GM12878 (cell line): ENCODE measurements around the gene SUGP2. TPM values are rescaled to one million over a fixed set of nuclear protein-coding genes. Genes with fewer than 3 reads are reported as not detected.

Experiments used
- ATAC-seq: fragments of 200-7000 bp; cut with Tn5 transposase; 3 replicates; pipeline ENCODE4 v1.9.1; 2020; ENCODE audit warnings: mild to moderate bottlenecking, moderate library complexity
- BruUV-seq: library from RNA; stranded (reverse); fragments of 400-500 nt; replicated peaks from 2 replicates; lab custom pipeline; 2021; lab: Mats Ljungman, UMichigan
- CTCF ChIA-PET: fragments of 300-600 bp; sonication (Branson Sonifier 250); formaldehyde crosslinking; extraction: SDS; loops from one replicate; lab custom pipeline; 2021; ENCODE audit warnings: inconsistent platforms; lab: Yijun Ruan, JAX
- POLR2A ChIA-PET: fragments of 350-600 bp; formaldehyde crosslinking; extraction: SDS; loops from one replicate; lab custom pipeline; 2021; ENCODE audit warnings: inconsistent platforms; lab: Charles Lee
- RAD21 ChIA-PET: fragments of 300-600 bp; sonication (Branson Sonifier 250); formaldehyde crosslinking; loops from one replicate; lab custom pipeline; 2023; ENCODE audit warnings: antibody characterized with exemption; ENCODE audit not compliant: unreplicated experiment; lab: Charles Lee
- SMC1A ChIA-PET: fragments of 300-600 bp; sonication (Branson Sonifier 250); formaldehyde crosslinking; loops from one replicate; lab custom pipeline; 2023; ENCODE audit not compliant: unreplicated experiment, uncharacterized antibody; lab: Charles Lee
- DNase-seq: peaks from one replicate; pipeline ENCODE4 v3.0.0-alpha.2; 2011; ENCODE audit warnings: low read depth, low spot score
- FAIRE-seq: peaks from 3 replicates; lab custom pipeline; 2011; peaks lifted over from hg19 to GRCh38; lab: Jason Lieb, UNC
- H2AFZ ChIP-seq: 2 replicates; pipeline ENCODE4 v1.6.0; 2011; ENCODE audit warnings: low read depth, low read length, control low read depth; ENCODE audit not compliant: control insufficient read depth
- H3K27ac ChIP-seq: 2 replicates; pipeline ENCODE4 v1.5.1; 2011; ENCODE audit warnings: control low read depth; ENCODE audit not compliant: control insufficient read depth, insufficient read depth
- H3K27me3 ChIP-seq, 2 experiments: replicated peaks in 1 of 2; 2 replicates each; pipeline versions ENCODE4 v1.6.0 to v1.6.1; 2011; ENCODE audit warnings: low read length in 1 of 2; ENCODE audit not compliant: control insufficient read depth in 2 of 2, insufficient read depth in 2 of 2
- H3K36me3 ChIP-seq, 2 experiments: 2 replicates each; pipeline ENCODE4 v1.5.1; 2011; ENCODE audit warnings: low read length in 1 of 2; ENCODE audit not compliant: control insufficient read depth in 2 of 2, insufficient read depth in 2 of 2
- H3K4me1 ChIP-seq: 2 replicates; pipeline ENCODE4 v1.6.1; 2011; ENCODE audit warnings: mild to moderate bottlenecking, low read length, moderate library complexity, mixed read lengths; ENCODE audit not compliant: control insufficient read depth, insufficient read depth
- H3K4me2 ChIP-seq: 2 replicates; pipeline ENCODE4 v1.6.0; 2011; ENCODE audit warnings: control low read depth; ENCODE audit not compliant: control insufficient read depth, insufficient read depth
- H3K4me3 ChIP-seq: fragments of 200-600 bp; sonication (generic); 2 replicates; pipeline ENCODE4 v1.5.1; 2016
- H3K79me2 ChIP-seq: 2 replicates; pipeline ENCODE4 v1.6.0; 2011; ENCODE audit warnings: low read length; ENCODE audit not compliant: control insufficient read depth, insufficient read depth
- H3K9ac ChIP-seq: 2 replicates; pipeline ENCODE4 v1.8.0; 2011; ENCODE audit warnings: low read length, control low read depth, mixed read lengths; ENCODE audit not compliant: control insufficient read depth, insufficient read depth
- H3K9me3 ChIP-seq: replicated peaks from 3 replicates; pipeline ENCODE4 v1.5.1; 2011; ENCODE audit warnings: mild to moderate bottlenecking, low read length; ENCODE audit not compliant: control insufficient read depth, insufficient read depth
- H4K20me1 ChIP-seq: 2 replicates; pipeline ENCODE4 v1.6.0; 2011; ENCODE audit not compliant: control insufficient read depth, insufficient read depth
- BRCA1 ChIP-seq: IDR thresholded peaks from 2 replicates; pipeline ENCODE4 v1.6.1; 2011; ENCODE audit warnings: low read depth, low read length, improper control_type of control experiment
- CBX3 ChIP-seq: fragments of 200-600 bp; sonication (generic); IDR thresholded peaks from 2 replicates; pipeline ENCODE4 v1.6.1; 2016; ENCODE audit warnings: low read depth, borderline replicate concordance
- CHD2 ChIP-seq: IDR thresholded peaks from 2 replicates; pipeline ENCODE4 v1.6.1; 2011; ENCODE audit warnings: low read depth, low read length, improper control_type of control experiment, borderline replicate concordance
- FOXM1 ChIP-seq: IDR thresholded peaks from 2 replicates; pipeline ENCODE4 v1.6.1; 2012; ENCODE audit warnings: low read depth, mild to moderate bottlenecking, inconsistent platforms, low read length, moderate library complexity
- KDM1A ChIP-seq: fragments of 200-600 bp; sonication (generic); IDR thresholded peaks from 2 replicates; pipeline ENCODE4 v1.6.1; 2016; ENCODE audit warnings: borderline replicate concordance
- NR2C1 ChIP-seq: fragments of 450-650 bp; IDR thresholded peaks from 2 replicates; pipeline ENCODE4 v1.6.1; 2017; ENCODE audit warnings: antibody characterized with exemption, mild to moderate bottlenecking, moderate library complexity
- POU2F2 ChIP-seq: IDR thresholded peaks from 3 replicates; pipeline ENCODE4 v1.6.1; 2011; ENCODE audit warnings: low read depth, mild to moderate bottlenecking, low read length, borderline replicate concordance
- RAD51 ChIP-seq: fragments of 450-650 bp; IDR thresholded peaks from 2 replicates; pipeline ENCODE4 v1.6.1; 2016; ENCODE audit warnings: moderate library complexity, mild to moderate bottlenecking, inconsistent platforms
- RB1 ChIP-seq: fragments of 450-650 bp; formaldehyde crosslinking; IDR thresholded peaks from 2 replicates; pipeline ENCODE4 v1.6.1; 2017; ENCODE audit warnings: mild to moderate bottlenecking, borderline replicate concordance
- YBX1 ChIP-seq: fragments of 450-650 bp; IDR thresholded peaks from 2 replicates; pipeline ENCODE4 v1.6.1; 2016; ENCODE audit warnings: antibody characterized with exemption
- ZNF274 ChIP-seq: IDR thresholded peaks from one replicate; pipeline ENCODE4 v1.8.0; 2011; ENCODE audit not compliant: insufficient read length, insufficient read depth
- WGBS: methylation state at CpG from one replicate; pipeline ENCODE4 v1.1.6; 2016; ENCODE audit warnings: low lambda C conversion rate; ENCODE audit not compliant: insufficient replicate concordance, insufficient coverage; ENCODE audit errors: missing lambda C conversion rate; 5-methylcytosine and 5-hydroxymethylcytosine counted together
- in situ Hi-C: fragments of 300-500 bp; cut with MboI; formaldehyde crosslinking; loops from 9 replicates; pipeline ENCODE4 v1.14.3; 2018; ENCODE audit warnings: mixed read lengths
- intact Hi-C: fragments of 100-400 bp; cut with micrococcal nuclease; formaldehyde crosslinking; loops from one replicate; pipeline ENCODE4 v1.14.2; 2022; ENCODE audit not compliant: unreplicated experiment
- polyA plus RNA-seq, 11 experiments: library from polyadenylated mRNA; depleted of rRNA in 4 of 11; unstranded in 6 of 11; stranded (reverse) in 5 of 11; fragments of >200 nt; fragmentation: Nextera tagmentation in 4 of 11; fragmentation: Illumina TruSeq in 1 of 11; extraction: Ambion mirVana in 4 of 11; extraction: Trizol in 1 of 11; gene quantifications; 1 replicate in 1 of 11; 2 replicates in 10 of 11; pipeline versions ENCODE4 v1.2.1 to v1.2.3, GENCODE V29; 2011 to 2016; ENCODE audit warnings: inconsistent platforms in 2 of 11, missing spikeins in 2 of 11, low read depth in 1 of 11
- total RNA-seq, 4 experiments: library from RNA; depleted of rRNA in 3 of 4; stranded (reverse); fragments of >200 nt in 3 of 4; fragmentation: Illumina TruSeq in 1 of 4; extraction: Trizol in 1 of 4; gene quantifications; 2 replicates each; pipeline versions ENCODE4 v1.2.1 to v1.2.3, GENCODE V29; 2013 to 2021
- TF ChIP-seq, protein P1 (sequence below): fragments of 450-650 bp; IDR thresholded peaks from 2 replicates; pipeline ENCODE4 v1.6.1; 2018; ENCODE audit warnings: mild to moderate bottlenecking, low read depth, moderate library complexity; ENCODE audit not compliant: partially characterized antibody
- TF ChIP-seq, protein P2 (sequence below): IDR thresholded peaks from 2 replicates; pipeline ENCODE4 v1.6.1; 2011; ENCODE audit warnings: low read depth, low read length, improper control_type of control experiment, borderline replicate concordance
- TF ChIP-seq, protein P3 (sequence below): IDR thresholded peaks from 2 replicates; pipeline ENCODE4 v1.6.1; 2012; ENCODE audit warnings: low read depth, low read length, improper control_type of control experiment
- TF ChIP-seq, protein P4 (sequence below): fragments of 450-650 bp; IDR thresholded peaks from 2 replicates; pipeline ENCODE4 v1.6.1; 2017; ENCODE audit warnings: antibody characterized with exemption, mild to moderate bottlenecking, moderate library complexity
- TF ChIP-seq, protein P5 (sequence below): IDR thresholded peaks from 2 replicates; pipeline ENCODE4 v1.6.1; 2011; ENCODE audit warnings: borderline replicate concordance, low read depth, mild to moderate bottlenecking, moderate library complexity, low read length; ENCODE audit not compliant: insufficient read depth, poor library complexity, severe bottlenecking

SUGP2 gene
- total and polyA plus RNA-seq, 10 of the 15 experiments (the other 5 are each of a cell fraction or from before 2014, with no cell fraction given) = 15.0 to 120 (median 57.2) TPM

DNA sequence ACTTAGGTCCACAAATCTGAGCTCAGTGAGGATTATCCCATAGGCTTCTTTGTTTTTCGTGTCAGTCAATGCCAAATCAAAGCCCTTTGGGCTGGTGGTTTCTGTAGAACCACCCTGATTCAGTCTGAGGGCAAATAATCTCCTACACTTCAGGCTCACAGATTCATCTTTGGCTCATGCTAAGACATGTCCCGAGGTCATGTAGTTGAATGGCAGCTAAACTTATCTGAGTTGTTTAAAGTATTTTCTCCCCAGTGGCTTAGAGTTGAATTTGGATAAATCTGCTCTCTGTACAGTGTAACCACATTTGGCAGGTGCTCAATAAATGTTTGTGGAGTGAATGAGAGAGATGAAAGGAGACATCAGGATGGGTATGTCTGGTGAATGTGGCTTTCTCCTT, 17.4 kb upstream of the SUGP2 start:
- H4K20me1 ChIP-seq = no peaks in the 10 kb centered on the region; the same call in 1 of the 2 replicates
- CTCF ChIA-PET = interaction anchor here (1.0 to 1.6 kb wide), 3 partner anchors 90 to 264 kb away, joined by 3 to 9 read pairs (median 7); no protein-coding TSS in a partner anchor
- no TSS peak for BruUV-seq
- FAIRE-seq (no peak), DNase-seq (no peak), ATAC-seq (no peak)
- POLR2A ChIA-PET = no interaction called here
- H3K36me3 ChIP-seq = peaks cover 23 to 30% of the 10 kb centered on the region in 2 experiments
- 85% methylated on average over 2 of the region's 2 CpGs for WGBS
- H3K27ac ChIP-seq = no peak overlapping the region
- SMC1A ChIA-PET = interaction anchor here (0.8 kb wide), 1 partner anchor 79 kb away, joined by 3 read pairs; no protein-coding TSS in a partner anchor
- H3K9ac ChIP-seq = no peak overlapping the region
- no peaks in the 10 kb centered on the region for H3K79me2 ChIP-seq
- intact Hi-C loops = loop anchor here (5.0 kb wide), 1 partner anchor 62 kb away; no protein-coding TSS in a partner anchor
- no peak overlapping the region for H3K4me3 ChIP-seq
- no peaks in the 10 kb centered on the region for H3K4me1 ChIP-seq
- in situ Hi-C loops = no loop called here
- no peaks in the 10 kb centered on the region for H3K27me3 ChIP-seq
- RAD21 ChIA-PET = no interaction called here
- no peaks in the 10 kb centered on the region for H3K9me3 ChIP-seq
- no peak overlapping the region for H2AFZ ChIP-seq
- no peak overlapping the region for H3K4me2 ChIP-seq
- TF ChIP-seq RB1 = no peak
- no peak for TF ChIP-seq YBX1
- TF ChIP-seq, protein P1, sequence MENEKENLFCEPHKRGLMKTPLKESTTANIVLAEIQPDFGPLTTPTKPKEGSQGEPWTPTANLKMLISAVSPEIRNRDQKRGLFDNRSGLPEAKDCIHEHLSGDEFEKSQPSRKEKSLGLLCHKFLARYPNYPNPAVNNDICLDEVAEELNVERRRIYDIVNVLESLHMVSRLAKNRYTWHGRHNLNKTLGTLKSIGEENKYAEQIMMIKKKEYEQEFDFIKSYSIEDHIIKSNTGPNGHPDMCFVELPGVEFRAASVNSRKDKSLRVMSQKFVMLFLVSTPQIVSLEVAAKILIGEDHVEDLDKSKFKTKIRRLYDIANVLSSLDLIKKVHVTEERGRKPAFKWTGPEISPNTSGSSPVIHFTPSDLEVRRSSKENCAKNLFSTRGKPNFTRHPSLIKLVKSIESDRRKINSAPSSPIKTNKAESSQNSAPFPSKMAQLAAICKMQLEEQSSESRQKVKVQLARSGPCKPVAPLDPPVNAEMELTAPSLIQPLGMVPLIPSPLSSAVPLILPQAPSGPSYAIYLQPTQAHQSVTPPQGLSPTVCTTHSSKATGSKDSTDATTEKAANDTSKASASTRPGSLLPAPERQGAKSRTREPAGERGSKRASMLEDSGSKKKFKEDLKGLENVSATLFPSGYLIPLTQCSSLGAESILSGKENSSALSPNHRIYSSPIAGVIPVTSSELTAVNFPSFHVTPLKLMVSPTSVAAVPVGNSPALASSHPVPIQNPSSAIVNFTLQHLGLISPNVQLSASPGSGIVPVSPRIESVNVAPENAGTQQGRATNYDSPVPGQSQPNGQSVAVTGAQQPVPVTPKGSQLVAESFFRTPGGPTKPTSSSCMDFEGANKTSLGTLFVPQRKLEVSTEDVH = no peak
- no peak for TF ChIP-seq CBX3
- TF ChIP-seq CHD2 = no peak
- no peak for TF ChIP-seq NR2C1
- no peak for TF ChIP-seq RAD51
- TF ChIP-seq, protein P2, sequence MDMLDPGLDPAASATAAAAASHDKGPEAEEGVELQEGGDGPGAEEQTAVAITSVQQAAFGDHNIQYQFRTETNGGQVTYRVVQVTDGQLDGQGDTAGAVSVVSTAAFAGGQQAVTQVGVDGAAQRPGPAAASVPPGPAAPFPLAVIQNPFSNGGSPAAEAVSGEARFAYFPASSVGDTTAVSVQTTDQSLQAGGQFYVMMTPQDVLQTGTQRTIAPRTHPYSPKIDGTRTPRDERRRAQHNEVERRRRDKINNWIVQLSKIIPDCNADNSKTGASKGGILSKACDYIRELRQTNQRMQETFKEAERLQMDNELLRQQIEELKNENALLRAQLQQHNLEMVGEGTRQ = no peak
- TF ChIP-seq KDM1A = no peak
- TF ChIP-seq ZNF274 = no peak
- TF ChIP-seq POU2F2 = no peak
- TF ChIP-seq BRCA1 = no peak
- TF ChIP-seq, protein P3, sequence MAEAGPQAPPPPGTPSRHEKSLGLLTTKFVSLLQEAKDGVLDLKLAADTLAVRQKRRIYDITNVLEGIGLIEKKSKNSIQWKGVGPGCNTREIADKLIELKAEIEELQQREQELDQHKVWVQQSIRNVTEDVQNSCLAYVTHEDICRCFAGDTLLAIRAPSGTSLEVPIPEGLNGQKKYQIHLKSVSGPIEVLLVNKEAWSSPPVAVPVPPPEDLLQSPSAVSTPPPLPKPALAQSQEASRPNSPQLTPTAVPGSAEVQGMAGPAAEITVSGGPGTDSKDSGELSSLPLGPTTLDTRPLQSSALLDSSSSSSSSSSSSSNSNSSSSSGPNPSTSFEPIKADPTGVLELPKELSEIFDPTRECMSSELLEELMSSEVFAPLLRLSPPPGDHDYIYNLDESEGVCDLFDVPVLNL = no peak
- TF ChIP-seq, protein P4, sequence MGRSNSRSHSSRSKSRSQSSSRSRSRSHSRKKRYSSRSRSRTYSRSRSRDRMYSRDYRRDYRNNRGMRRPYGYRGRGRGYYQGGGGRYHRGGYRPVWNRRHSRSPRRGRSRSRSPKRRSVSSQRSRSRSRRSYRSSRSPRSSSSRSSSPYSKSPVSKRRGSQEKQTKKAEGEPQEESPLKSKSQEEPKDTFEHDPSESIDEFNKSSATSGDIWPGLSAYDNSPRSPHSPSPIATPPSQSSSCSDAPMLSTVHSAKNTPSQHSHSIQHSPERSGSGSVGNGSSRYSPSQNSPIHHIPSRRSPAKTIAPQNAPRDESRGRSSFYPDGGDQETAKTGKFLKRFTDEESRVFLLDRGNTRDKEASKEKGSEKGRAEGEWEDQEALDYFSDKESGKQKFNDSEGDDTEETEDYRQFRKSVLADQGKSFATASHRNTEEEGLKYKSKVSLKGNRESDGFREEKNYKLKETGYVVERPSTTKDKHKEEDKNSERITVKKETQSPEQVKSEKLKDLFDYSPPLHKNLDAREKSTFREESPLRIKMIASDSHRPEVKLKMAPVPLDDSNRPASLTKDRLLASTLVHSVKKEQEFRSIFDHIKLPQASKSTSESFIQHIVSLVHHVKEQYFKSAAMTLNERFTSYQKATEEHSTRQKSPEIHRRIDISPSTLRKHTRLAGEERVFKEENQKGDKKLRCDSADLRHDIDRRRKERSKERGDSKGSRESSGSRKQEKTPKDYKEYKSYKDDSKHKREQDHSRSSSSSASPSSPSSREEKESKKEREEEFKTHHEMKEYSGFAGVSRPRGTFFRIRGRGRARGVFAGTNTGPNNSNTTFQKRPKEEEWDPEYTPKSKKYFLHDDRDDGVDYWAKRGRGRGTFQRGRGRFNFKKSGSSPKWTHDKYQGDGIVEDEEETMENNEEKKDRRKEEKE = no peak
- TF ChIP-seq, protein P5, sequence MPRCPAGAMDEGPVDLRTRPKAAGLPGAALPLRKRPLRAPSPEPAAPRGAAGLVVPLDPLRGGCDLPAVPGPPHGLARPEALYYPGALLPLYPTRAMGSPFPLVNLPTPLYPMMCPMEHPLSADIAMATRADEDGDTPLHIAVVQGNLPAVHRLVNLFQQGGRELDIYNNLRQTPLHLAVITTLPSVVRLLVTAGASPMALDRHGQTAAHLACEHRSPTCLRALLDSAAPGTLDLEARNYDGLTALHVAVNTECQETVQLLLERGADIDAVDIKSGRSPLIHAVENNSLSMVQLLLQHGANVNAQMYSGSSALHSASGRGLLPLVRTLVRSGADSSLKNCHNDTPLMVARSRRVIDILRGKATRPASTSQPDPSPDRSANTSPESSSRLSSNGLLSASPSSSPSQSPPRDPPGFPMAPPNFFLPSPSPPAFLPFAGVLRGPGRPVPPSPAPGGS = no peak
- no peak for TF ChIP-seq FOXM1
